H1 (cell line): ENCODE data around the gene AMT.

Experiments
- KDM5A ChIP-seq: fragments of 200-600 bp; IDR thresholded peaks from 2 replicates; pipeline ENCODE4 v1.7.1; 2012; ENCODE audit warnings: mild to moderate bottlenecking, low read length, inconsistent platforms, mixed read lengths
- POLR2AphosphoS5 ChIP-seq: IDR thresholded peaks from 2 replicates; pipeline ENCODE4 v1.6.1; 2011; ENCODE audit warnings: low read depth, low read length
- RAD21 ChIP-seq, 2 experiments: IDR thresholded peaks in 1 of 2; conservative IDR thresholded peaks in 1 of 2; 2 replicates each; pipeline ENCODE4 v1.6.1; 2011; ENCODE audit warnings: low read depth in 2 of 2, low read length in 2 of 2, improper control_type of control experiment in 1 of 2, inconsistent platforms in 1 of 2, mild to moderate bottlenecking in 1 of 2, moderate library complexity in 1 of 2

GRCh38 chr3:49412632-49413337, 9.5 kb downstream of the AMT start:
- TF ChIP-seq RAD21 (IDR thresholded peaks at IDR 0.05 in 1 of 2, conservative IDR thresholded peaks at IDR 0.05 in 1 of 2; ENCODE audit: low read depth in 2 of 2, low read length in 2 of 2) = no peak
- no peak for TF ChIP-seq POLR2AphosphoS5
- TF ChIP-seq KDM5A = no peak
